H1 (cell line): ENCODE measurements around the gene RABL2B. TPM values are rescaled to one million over a fixed set of nuclear protein-coding genes. Genes with fewer than 3 reads are reported as not detected.
A peak's percentile ranks its signal among the peaks of the same experiment; 100 is the strongest.

Source experiments
- CHD2 ChIP-seq: IDR thresholded peaks from 2 replicates; pipeline ENCODE4 v1.6.1; 2012; ENCODE audit warnings: low read length, improper control_type of control experiment
- FOSL1 ChIP-seq: IDR thresholded peaks from 2 replicates; pipeline ENCODE4 v1.6.1; 2011; ENCODE audit warnings: mild to moderate bottlenecking, low read depth, low read length, moderate library complexity; ENCODE audit not compliant: insufficient read depth
- GTF2F1 ChIP-seq: IDR thresholded peaks from 2 replicates; pipeline ENCODE4 v1.6.1; 2012; ENCODE audit warnings: low read depth, low read length, improper control_type of control experiment, borderline replicate concordance
- KDM5A ChIP-seq: fragments of 200-600 bp; IDR thresholded peaks from 2 replicates; pipeline ENCODE4 v1.7.1; 2012; ENCODE audit warnings: mild to moderate bottlenecking, low read length, inconsistent platforms, mixed read lengths
- POLR2AphosphoS5 ChIP-seq: IDR thresholded peaks from 2 replicates; pipeline ENCODE4 v1.6.1; 2011; ENCODE audit warnings: low read depth, low read length
- SIRT6 ChIP-seq: IDR thresholded peaks from one replicate; pipeline ENCODE4 v1.7.1; 2012; ENCODE audit warnings: low read length, inconsistent platforms
- SUZ12 ChIP-seq: fragments of 200-600 bp; sonication (generic); IDR thresholded peaks from 2 replicates; pipeline ENCODE4 v1.6.1; 2012; ENCODE audit warnings: mild to moderate bottlenecking, inconsistent platforms, low read length, moderate library complexity, mixed read lengths
- TCF12 ChIP-seq: IDR thresholded peaks from 2 replicates; pipeline ENCODE4 v1.6.1; 2011; ENCODE audit warnings: low read depth, mild to moderate bottlenecking, low read length
- TEAD4 ChIP-seq: IDR thresholded peaks from 2 replicates; pipeline ENCODE4 v1.6.1; 2012; ENCODE audit warnings: low read depth, low read length, inconsistent platforms, mixed read lengths
- polyA plus RNA-seq, 7 experiments: library from polyadenylated mRNA; depleted of rRNA in 3 of 7; stranded (reverse) in 5 of 7; unstranded in 2 of 7; fragments of >200 nt in 5 of 7; fragments of 200-250 nt in 2 of 7; gene quantifications; 1 replicate in 5 of 7; 2 replicates in 1 of 7; 4 replicates in 1 of 7; pipeline versions ENCODE4 v1.2.1 to v1.2.3, GENCODE V29; 2011 to 2013; ENCODE audit warnings: missing spikeins in 2 of 7, mixed read lengths in 2 of 7
- total RNA-seq: library from RNA; stranded (reverse); fragmentation: NEBNext Ultra II Directional; extraction: Animal tissue kit (Norgen Biotek cat#: 25700); gene quantifications from 2 replicates; pipeline ENCODE4 v1.2.1, GENCODE V29; 2021
- TF ChIP-seq, protein P1 (sequence below), 3 experiments: IDR thresholded peaks; 1 replicate in 2 of 3; 2 replicates in 1 of 3; pipeline versions ENCODE4 v1.5.1 to v1.6.1; 2011; ENCODE audit warnings: low read length in 3 of 3, mild to moderate bottlenecking in 3 of 3, inconsistent platforms in 2 of 3, low read depth in 1 of 3, moderate library complexity in 1 of 3; ENCODE audit not compliant: insufficient read depth in 1 of 3; ENCODE audit errors: control extremely low read depth in 1 of 3

Gene RABL2B
- total and polyA plus RNA-seq, 2 of the 8 experiments (the other 6 are each of a cell fraction or from before 2014, with no cell fraction given): 16.2 to 26.5 TPM

DNA sequence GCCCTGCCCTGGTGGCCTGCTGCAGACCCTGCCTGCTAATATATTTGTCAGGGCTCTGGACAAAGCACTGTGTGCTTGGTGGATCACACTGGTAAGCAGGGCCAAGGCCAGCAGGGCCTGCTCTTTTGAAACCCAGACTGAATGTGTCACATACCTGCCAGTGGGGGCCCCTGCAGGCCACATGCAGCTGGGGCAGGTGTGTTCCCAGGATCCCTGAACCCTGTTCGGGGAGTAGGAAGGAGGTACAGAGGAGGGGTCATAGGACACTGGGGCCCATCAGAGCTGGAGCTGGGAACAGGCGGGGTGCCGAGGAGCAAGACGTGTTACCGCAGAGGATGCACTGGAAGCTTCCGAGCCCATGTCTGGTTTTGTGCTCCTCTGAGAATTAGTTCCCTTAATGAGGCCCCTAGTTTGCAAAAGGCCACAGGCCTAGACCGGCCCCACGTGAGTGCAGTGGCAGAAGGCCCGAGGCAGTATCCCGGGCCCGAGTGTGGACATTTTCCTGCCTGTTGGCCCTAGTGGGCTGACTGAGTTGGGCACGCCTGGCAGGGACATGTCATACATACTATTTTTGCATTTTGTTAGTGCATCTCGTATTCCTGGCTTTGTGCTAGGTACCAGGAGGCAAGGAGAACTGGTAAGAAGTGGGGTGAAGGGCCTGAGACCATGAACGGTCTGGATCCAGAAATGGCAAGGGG is 56.6 kb downstream of the RABL2B start (continued):
- TF ChIP-seq CHD2: no peak
- no peak for TF ChIP-seq SUZ12
- no peak for TF ChIP-seq SIRT6
- no peak for TF ChIP-seq FOSL1
- TF ChIP-seq TCF12: no peak
- TF ChIP-seq KDM5A: no peak
- TF ChIP-seq GTF2F1: no peak
- no peak for TF ChIP-seq POLR2AphosphoS5
- 0 out of 2 replicates have a peak, but pooled peaks have one; percentile 42 for TF ChIP-seq TEAD4
- TF ChIP-seq, protein P1, sequence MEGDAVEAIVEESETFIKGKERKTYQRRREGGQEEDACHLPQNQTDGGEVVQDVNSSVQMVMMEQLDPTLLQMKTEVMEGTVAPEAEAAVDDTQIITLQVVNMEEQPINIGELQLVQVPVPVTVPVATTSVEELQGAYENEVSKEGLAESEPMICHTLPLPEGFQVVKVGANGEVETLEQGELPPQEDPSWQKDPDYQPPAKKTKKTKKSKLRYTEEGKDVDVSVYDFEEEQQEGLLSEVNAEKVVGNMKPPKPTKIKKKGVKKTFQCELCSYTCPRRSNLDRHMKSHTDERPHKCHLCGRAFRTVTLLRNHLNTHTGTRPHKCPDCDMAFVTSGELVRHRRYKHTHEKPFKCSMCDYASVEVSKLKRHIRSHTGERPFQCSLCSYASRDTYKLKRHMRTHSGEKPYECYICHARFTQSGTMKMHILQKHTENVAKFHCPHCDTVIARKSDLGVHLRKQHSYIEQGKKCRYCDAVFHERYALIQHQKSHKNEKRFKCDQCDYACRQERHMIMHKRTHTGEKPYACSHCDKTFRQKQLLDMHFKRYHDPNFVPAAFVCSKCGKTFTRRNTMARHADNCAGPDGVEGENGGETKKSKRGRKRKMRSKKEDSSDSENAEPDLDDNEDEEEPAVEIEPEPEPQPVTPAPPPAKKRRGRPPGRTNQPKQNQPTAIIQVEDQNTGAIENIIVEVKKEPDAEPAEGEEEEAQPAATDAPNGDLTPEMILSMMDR (IDR thresholded peaks at IDR 0.05; ENCODE audit: control extremely low read depth in 1 of 3, insufficient read depth in 1 of 3, low read depth in 1 of 3, low read length in 3 of 3): peak; percentile 26 to 43 (median 36); a peak in 3 of 4 replicates
